ENCODE results near the gene CFH. TPM values are rescaled to one million over a fixed set of nuclear protein-coding genes. Genes with fewer than 3 reads are reported as not detected.
"Not testable (repeated sequence)": the region's sequence is repeated elsewhere in the genome, so short reads cannot be mapped to it uniquely, and the experiment has no call there.

CFH gene
- total RNA-seq, 2 donors from 2014 or later = 0.19 to 2.6 TPM

DNA sequence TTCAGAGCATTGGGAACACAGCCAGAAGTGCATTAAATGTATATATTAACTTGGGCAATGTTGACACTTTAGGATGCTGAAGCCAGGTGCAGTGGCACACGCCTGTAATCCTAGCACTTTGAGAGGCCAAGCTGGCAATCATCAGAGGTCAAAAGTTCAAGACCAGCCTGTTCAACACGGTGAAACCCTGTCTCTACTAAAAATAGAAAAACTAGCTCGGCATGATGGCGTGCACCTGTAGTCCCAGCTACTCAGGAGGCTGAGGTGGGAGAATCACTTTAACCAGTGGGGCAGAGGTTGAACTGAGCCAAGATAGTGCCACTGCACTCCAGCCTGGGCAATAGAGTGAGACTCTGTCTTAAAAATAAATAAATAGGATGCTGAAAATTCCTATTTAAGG is 142.3 kb downstream of the CFH start:
- H3K4me3 Mint-ChIP-seq; H3K27me3 Mint-ChIP-seq (ENCODE audit: low read depth); ATAC-seq (replicated peaks in 1 of 2); H3K27ac Mint-ChIP-seq; H3K9me3 Mint-ChIP-seq; DNase-seq; H3K4me1 Mint-ChIP-seq (ENCODE audit: low read depth); H3K36me3 Mint-ChIP-seq (ENCODE audit: insufficient read depth in 2 of 2): not testable (repeated sequence)

Other genes with a start within 250 kb of the CFH start
- not detected for gene KCNT2, start 43.6 kb upstream of the CFH start, total RNA-seq
- not detected for gene CFHR3, start 122.8 kb downstream of the CFH start, total RNA-seq
- not detected for gene CFHR1, start 167.7 kb downstream of the CFH start, total RNA-seq
- not detected for gene CFHR4, start 236.0 kb downstream of the CFH start, total RNA-seq

All from activated T-cell treated with anti-CD3 and anti-CD28 coated beads, Interleukin-2, amount 50 U/mL, for 72 hours (primary cell).